Measurements from ENCODE around the gene SHISA9.

DNA sequence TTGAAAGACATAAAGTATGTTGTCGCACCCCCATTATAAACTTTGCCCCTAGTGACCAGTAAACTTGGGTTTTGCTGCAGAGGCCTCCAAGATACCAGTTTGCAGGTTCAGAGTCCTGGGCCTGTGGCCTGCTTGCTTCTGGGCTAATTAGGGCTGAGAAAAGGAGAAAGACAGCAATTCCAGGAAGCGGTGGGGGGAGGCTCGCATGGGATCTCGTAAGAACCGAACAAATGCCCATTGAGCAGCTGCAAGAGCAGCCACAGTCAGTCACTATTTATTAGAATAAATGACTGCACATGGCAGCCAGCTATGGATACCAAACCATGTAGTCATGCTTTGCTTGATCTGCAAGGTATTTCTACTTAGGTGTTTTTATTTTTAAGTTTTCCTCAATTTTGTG is 4.9 kb downstream of the SHISA9 start:
- no peak for TF ChIP-seq POLR2A (IDR thresholded peaks at IDR 0.05)
- TF ChIP-seq, protein P1, sequence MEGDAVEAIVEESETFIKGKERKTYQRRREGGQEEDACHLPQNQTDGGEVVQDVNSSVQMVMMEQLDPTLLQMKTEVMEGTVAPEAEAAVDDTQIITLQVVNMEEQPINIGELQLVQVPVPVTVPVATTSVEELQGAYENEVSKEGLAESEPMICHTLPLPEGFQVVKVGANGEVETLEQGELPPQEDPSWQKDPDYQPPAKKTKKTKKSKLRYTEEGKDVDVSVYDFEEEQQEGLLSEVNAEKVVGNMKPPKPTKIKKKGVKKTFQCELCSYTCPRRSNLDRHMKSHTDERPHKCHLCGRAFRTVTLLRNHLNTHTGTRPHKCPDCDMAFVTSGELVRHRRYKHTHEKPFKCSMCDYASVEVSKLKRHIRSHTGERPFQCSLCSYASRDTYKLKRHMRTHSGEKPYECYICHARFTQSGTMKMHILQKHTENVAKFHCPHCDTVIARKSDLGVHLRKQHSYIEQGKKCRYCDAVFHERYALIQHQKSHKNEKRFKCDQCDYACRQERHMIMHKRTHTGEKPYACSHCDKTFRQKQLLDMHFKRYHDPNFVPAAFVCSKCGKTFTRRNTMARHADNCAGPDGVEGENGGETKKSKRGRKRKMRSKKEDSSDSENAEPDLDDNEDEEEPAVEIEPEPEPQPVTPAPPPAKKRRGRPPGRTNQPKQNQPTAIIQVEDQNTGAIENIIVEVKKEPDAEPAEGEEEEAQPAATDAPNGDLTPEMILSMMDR (IDR thresholded peaks at IDR 0.05), result no peak
